GM18520 (cell line): Measurements from ENCODE around the gene OR2J2.
"Not testable (repeated sequence)": the region's sequence is repeated elsewhere in the genome, so short reads cannot be mapped to it uniquely, and the experiment has no call there.

Experiments
- ATAC-seq: cut with Tn5 transposase; IDR thresholded peaks from one replicate; pipeline ENCODE4 v1.9.1; 2021; ENCODE audit not compliant: unreplicated experiment

OR2J2 gene

GRCh38 chr6:29218056-29218455, 47.3 kb downstream of the OR2J2 start:
- not testable (repeated sequence) for ATAC-seq
